ENCODE results near the gene NCF4.

The NCF4 gene

GRCh38 chr22:36860821-36861659 is at the start of gene NCF4:
Gene NCF4 (plus strand): TSS chr22:36861006. CDS start chr22:36861172, 166 bp downstream.
- no peak for DNase-seq (ENCODE audit: low read depth in 2 of 2)

- no peak for DNase-seq (ENCODE audit: low read depth in 2 of 2)
These were observed 49.6 kb upstream of the NCF4 start for GRCh38 chr22:36811094-36811800.

GRCh38 chr22:36814801-36815200 is 46.0 kb upstream of the NCF4 start:
- DNase-seq (ENCODE audit: low read depth in 2 of 2) = no peak

- DNase-seq (ENCODE audit: low read depth in 2 of 2) = no peak
These were observed 45.1 kb upstream of the NCF4 start for GRCh38 chr22:36815558-36816338.

GRCh38 chr22:36816339-36816635 is 44.5 kb upstream of the NCF4 start:
- DNase-seq (ENCODE audit: low read depth in 2 of 2) = no peak

- no peak for DNase-seq (ENCODE audit: low read depth in 2 of 2)
These were observed 43.9 kb upstream of the NCF4 start, which contains the start of gene PVALB for GRCh38 chr22:36816636-36817524. Gene PVALB (minus strand): TSS chr22:36817035. CDS start chr22:36817005, 30 bp downstream.

GRCh38 chr22:36817525-36817848 is 43.3 kb upstream of the NCF4 start:
- no peak for DNase-seq (ENCODE audit: low read depth in 2 of 2)

GRCh38 chr22:36818010-36818642 is 42.7 kb upstream of the NCF4 start:
- DNase-seq (ENCODE audit: low read depth in 2 of 2) = no peak

- DNase-seq (ENCODE audit: low read depth in 2 of 2) = no peak
These were observed 41.7 kb upstream of the NCF4 start for GRCh38 chr22:36819112-36819511.

- DNase-seq (ENCODE audit: low read depth in 2 of 2) = no peak
These were observed 38.2 kb upstream of the NCF4 start for GRCh38 chr22:36822581-36822980.

- DNase-seq (ENCODE audit: low read depth in 2 of 2) = no peak
These were observed 37.5 kb upstream of the NCF4 start for GRCh38 chr22:36823186-36823839.

- DNase-seq (ENCODE audit: low read depth in 2 of 2) = no peak
These were observed 36.2 kb upstream of the NCF4 start for GRCh38 chr22:36824655-36825054.

GRCh38 chr22:36826262-36826661 is 34.5 kb upstream of the NCF4 start:
- no peak for DNase-seq (ENCODE audit: low read depth in 2 of 2)

GRCh38 chr22:36828815-36829214 is 32.0 kb upstream of the NCF4 start:
- DNase-seq (ENCODE audit: low read depth in 2 of 2) = no peak

- DNase-seq (ENCODE audit: low read depth in 2 of 2) = no peak
These were observed 31.3 kb upstream of the NCF4 start for GRCh38 chr22:36829370-36830002.

- no peak for DNase-seq (ENCODE audit: low read depth in 2 of 2)
These were observed 30.2 kb upstream of the NCF4 start for GRCh38 chr22:36830601-36831000.

GRCh38 chr22:36831206-36831605 is 29.6 kb upstream of the NCF4 start:
- DNase-seq (ENCODE audit: low read depth in 2 of 2) = no peak

- no peak for DNase-seq (ENCODE audit: low read depth in 2 of 2)
These were observed 29.1 kb upstream of the NCF4 start for GRCh38 chr22:36831717-36832116.

GRCh38 chr22:36833073-36833472 is 27.7 kb upstream of the NCF4 start:
- no peak for DNase-seq (ENCODE audit: low read depth in 2 of 2)

GRCh38 chr22:36835903-36836302 is 24.9 kb upstream of the NCF4 start:
- DNase-seq (ENCODE audit: low read depth in 2 of 2) = no peak

All from stimulated activated CD8-positive, alpha-beta memory T cell treated with anti-CD3 and anti-CD28 coated beads, Interleukin-2, amount 100 ng/mL, for 1 hour (primary cell).